ENCODE measurements around the gene GARS1.

GARS1 gene

DNA sequence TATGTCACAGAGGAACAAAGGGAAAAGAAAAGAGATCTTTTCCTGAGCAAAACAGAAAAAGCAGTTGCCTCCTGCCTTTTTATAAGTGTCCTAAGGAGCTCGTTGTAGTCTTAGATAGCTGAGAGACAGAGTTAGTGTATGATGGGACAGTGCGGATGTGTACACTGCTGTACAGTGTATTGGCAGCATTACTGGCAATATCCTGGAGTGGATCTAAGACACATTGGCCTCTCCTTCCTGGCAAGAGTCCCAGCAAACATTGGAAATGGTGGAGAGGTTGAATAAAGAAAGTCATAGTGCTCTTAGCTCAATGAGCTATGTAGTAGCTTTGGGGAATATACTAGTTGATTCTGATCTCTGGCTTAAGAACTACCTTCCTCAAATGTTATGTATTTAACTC is 22.7 kb downstream of the GARS1 start:
- Histone ChIP-seq H3K36me3 (ENCODE audit: control insufficient read depth in 2 of 2, insufficient read depth in 1 of 2, low read length in 2 of 2) (peaks cover 42 to 79% of the 10 kb centered on the region in 2 experiments), H3K27ac (ENCODE audit: extremely low read depth, low read depth, low read length) (no peak overlapping the region), H3K4me3 (ENCODE audit: low read depth, low read length) (no peak overlapping the region), H3K4me1 (ENCODE audit: control insufficient read depth, insufficient read depth, low read length) (no peaks in the 10 kb centered on the region), H3K9me3 (ENCODE audit: control insufficient read depth, insufficient read depth, low read depth, low read length) (no peaks in the 10 kb centered on the region)
- TF ChIP-seq ZSCAN23 (tag by site-specific recombination; IDR thresholded peaks at IDR 0.05) (no peak), ZFHX2 (tag by site-specific recombination; conservative IDR thresholded peaks at IDR 0.05) (no peak), ZNF350 (tag by site-specific recombination; IDR thresholded peaks at IDR 0.05) (no peak), ZNF701 (tag by site-specific recombination; IDR thresholded peaks at IDR 0.05) (no peak), ZNF214 (tag by site-specific recombination; IDR thresholded peaks at IDR 0.05; ENCODE audit: borderline replicate concordance) (no peak), ZBTB48 (tag by site-specific recombination; IDR thresholded peaks at IDR 0.05) (no peak), ZNF404 (tag by site-specific recombination; IDR thresholded peaks at IDR 0.05) (no peak), ZFP69B (tag by site-specific recombination; IDR thresholded peaks at IDR 0.05) (no peak), ZEB2 (tag by site-specific recombination; IDR thresholded peaks at IDR 0.05) (no peak), ZNF629 (tag by site-specific recombination; IDR thresholded peaks at IDR 0.05) (no peak), ZNF157 (tag by site-specific recombination; IDR thresholded peaks at IDR 0.05) (no peak)
- TF ChIP-seq, protein P1, sequence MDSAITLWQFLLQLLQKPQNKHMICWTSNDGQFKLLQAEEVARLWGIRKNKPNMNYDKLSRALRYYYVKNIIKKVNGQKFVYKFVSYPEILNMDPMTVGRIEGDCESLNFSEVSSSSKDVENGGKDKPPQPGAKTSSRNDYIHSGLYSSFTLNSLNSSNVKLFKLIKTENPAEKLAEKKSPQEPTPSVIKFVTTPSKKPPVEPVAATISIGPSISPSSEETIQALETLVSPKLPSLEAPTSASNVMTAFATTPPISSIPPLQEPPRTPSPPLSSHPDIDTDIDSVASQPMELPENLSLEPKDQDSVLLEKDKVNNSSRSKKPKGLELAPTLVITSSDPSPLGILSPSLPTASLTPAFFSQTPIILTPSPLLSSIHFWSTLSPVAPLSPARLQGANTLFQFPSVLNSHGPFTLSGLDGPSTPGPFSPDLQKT (IDR thresholded peaks at IDR 0.05; ENCODE audit: borderline replicate concordance, low read depth, low read length): no peak
- TF ChIP-seq, protein P2, sequence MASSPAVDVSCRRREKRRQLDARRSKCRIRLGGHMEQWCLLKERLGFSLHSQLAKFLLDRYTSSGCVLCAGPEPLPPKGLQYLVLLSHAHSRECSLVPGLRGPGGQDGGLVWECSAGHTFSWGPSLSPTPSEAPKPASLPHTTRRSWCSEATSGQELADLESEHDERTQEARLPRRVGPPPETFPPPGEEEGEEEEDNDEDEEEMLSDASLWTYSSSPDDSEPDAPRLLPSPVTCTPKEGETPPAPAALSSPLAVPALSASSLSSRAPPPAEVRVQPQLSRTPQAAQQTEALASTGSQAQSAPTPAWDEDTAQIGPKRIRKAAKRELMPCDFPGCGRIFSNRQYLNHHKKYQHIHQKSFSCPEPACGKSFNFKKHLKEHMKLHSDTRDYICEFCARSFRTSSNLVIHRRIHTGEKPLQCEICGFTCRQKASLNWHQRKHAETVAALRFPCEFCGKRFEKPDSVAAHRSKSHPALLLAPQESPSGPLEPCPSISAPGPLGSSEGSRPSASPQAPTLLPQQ (tag by site-specific recombination; IDR thresholded peaks at IDR 0.05): no peak
- TF ChIP-seq, protein P3, sequence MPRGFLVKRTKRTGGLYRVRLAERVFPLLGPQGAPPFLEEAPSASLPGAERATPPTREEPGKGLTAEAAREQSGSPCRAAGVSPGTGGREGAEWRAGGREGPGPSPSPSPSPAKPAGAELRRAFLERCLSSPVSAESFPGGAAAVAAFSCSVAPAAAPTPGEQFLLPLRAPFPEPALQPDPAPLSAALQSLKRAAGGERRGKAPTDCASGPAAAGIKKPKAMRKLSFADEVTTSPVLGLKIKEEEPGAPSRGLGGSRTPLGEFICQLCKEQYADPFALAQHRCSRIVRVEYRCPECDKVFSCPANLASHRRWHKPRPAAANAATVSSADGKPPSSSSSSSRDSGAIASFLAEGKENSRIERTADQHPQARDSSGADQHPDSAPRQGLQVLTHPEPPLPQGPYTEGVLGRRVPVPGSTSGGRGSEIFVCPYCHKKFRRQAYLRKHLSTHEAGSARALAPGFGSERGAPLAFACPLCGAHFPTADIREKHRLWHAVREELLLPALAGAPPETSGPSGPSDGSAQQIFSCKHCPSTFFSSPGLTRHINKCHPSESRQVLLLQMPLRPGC (tag by site-specific recombination; IDR thresholded peaks at IDR 0.05): no peak
- TF ChIP-seq, protein P4, sequence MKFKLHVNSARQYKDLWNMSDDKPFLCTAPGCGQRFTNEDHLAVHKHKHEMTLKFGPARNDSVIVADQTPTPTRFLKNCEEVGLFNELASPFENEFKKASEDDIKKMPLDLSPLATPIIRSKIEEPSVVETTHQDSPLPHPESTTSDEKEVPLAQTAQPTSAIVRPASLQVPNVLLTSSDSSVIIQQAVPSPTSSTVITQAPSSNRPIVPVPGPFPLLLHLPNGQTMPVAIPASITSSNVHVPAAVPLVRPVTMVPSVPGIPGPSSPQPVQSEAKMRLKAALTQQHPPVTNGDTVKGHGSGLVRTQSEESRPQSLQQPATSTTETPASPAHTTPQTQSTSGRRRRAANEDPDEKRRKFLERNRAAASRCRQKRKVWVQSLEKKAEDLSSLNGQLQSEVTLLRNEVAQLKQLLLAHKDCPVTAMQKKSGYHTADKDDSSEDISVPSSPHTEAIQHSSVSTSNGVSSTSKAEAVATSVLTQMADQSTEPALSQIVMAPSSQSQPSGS (tag by site-specific recombination; IDR thresholded peaks at IDR 0.05; ENCODE audit: low read depth): no peak
- ChIA-PET POLR2A (no interaction called here), CTCF (no interaction called here)

DNA sequence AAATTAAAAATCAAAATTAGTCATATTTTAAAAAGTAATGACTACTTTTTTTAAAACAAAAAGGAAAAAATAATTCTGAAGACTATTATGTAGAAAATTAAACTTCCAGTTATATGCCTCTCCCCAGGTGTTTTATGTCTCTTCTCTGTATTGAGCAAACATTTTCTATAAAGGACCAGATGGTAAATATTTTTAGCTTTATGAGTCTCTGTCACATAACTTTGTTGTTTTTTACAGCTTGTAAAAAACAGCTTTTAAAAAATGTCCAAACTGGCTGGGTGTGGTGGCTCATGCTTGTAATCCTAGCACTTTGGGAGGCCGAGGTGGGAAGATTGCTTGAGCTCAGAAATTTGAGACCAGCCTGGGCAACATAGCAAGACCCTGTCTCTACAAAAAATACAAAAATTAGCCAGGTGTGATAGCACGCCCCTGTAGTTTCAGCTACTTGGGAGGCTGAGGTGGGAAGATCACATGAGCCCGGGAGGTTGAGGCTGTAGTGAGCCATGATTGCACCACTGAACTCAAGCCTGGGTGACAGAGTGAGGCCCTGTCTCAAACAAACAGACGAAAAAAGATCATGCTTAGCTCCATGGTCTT is 23.5 kb downstream of the GARS1 start:
- CTCF ChIA-PET: interaction anchor here (0.7 kb wide), 1 partner anchor 122 kb away, joined by 3 read pairs; no protein-coding TSS in a partner anchor
- POLR2A ChIA-PET: no interaction called here
- no peaks in the 10 kb centered on the region for H3K9me3 ChIP-seq (ENCODE audit: control insufficient read depth, insufficient read depth, low read depth, low read length)
- no peak for TF ChIP-seq KLF9 (tag by site-specific recombination; IDR thresholded peaks at IDR 0.05; ENCODE audit: low read depth)
- no peak for TF ChIP-seq ZNF510 (tag by site-specific recombination; IDR thresholded peaks at IDR 0.05; ENCODE audit: insufficient replicate concordance)
- TF ChIP-seq ZSCAN16 (tag by site-specific recombination; IDR thresholded peaks at IDR 0.05): no peak
- peak; percentile 60; the same call in 1 of the 2 replicates for TF ChIP-seq ZNF121 (tag by site-specific recombination; IDR thresholded peaks at IDR 0.05)
- TF ChIP-seq SCRT2 (tag by site-specific recombination; IDR thresholded peaks at IDR 0.05): no peak
- no peak for TF ChIP-seq ZNF701 (tag by site-specific recombination; IDR thresholded peaks at IDR 0.05)
- TF ChIP-seq ZNF664 (tag by site-specific recombination; IDR thresholded peaks at IDR 0.05): no peak
- TF ChIP-seq, protein P5, sequence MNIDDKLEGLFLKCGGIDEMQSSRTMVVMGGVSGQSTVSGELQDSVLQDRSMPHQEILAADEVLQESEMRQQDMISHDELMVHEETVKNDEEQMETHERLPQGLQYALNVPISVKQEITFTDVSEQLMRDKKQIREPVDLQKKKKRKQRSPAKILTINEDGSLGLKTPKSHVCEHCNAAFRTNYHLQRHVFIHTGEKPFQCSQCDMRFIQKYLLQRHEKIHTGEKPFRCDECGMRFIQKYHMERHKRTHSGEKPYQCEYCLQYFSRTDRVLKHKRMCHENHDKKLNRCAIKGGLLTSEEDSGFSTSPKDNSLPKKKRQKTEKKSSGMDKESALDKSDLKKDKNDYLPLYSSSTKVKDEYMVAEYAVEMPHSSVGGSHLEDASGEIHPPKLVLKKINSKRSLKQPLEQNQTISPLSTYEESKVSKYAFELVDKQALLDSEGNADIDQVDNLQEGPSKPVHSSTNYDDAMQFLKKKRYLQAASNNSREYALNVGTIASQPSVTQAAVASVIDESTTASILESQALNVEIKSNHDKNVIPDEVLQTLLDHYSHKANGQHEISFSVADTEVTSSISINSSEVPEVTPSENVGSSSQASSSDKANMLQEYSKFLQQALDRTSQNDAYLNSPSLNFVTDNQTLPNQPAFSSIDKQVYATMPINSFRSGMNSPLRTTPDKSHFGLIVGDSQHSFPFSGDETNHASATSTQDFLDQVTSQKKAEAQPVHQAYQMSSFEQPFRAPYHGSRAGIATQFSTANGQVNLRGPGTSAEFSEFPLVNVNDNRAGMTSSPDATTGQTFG (tag by site-specific recombination; IDR thresholded peaks at IDR 0.05; ENCODE audit: borderline replicate concordance): no peak
- no peak overlapping the region for H3K27ac ChIP-seq (ENCODE audit: extremely low read depth, low read depth, low read length)
- H3K4me3 ChIP-seq (ENCODE audit: low read depth, low read length): no peak overlapping the region
- H3K36me3 ChIP-seq (ENCODE audit: control insufficient read depth in 2 of 2, insufficient read depth in 1 of 2, low read length in 2 of 2): peaks cover 50 to 74% of the 10 kb centered on the region in 2 experiments
- H3K4me1 ChIP-seq (ENCODE audit: control insufficient read depth, insufficient read depth, low read length): no peaks in the 10 kb centered on the region
